T-cell (primary cell): ENCODE results near the gene VAMP8. TPM values are rescaled to one million over a fixed set of nuclear protein-coding genes. Genes with fewer than 3 reads are reported as not detected.

ENCODE experiments used
- ATAC-seq, 4 experiments: fragments of 200-7000 bp in 3 of 4; fragments of 150-1000 bp in 1 of 4; cut with Tn5 transposase; replicated peaks in 1 of 4; 1 replicate in 3 of 4; 2 replicates in 1 of 4; pipeline ENCODE4 v1.10.0; 2021; ENCODE audit warnings: moderate library complexity in 3 of 4, mild to moderate bottlenecking in 2 of 4, moderate number of reproducible peaks in 1 of 4
- CTCF ChIA-PET, 2 donors: fragments of 300-600 bp; sonication (Branson Sonifier 250); formaldehyde crosslinking; loops; one replicate each; lab custom pipeline; 2022; ENCODE audit warnings: antibody characterized with exemption in 2 of 2; lab: Charles Lee
- POLR2A ChIA-PET, 2 donors: fragments of 300-600 bp; sonication (Branson Sonifier 250); formaldehyde crosslinking; loops; one replicate each; lab custom pipeline; 2022; ENCODE audit warnings: antibody characterized with exemption in 2 of 2; lab: Charles Lee
- DNase-seq, 35 experiments: peaks; one replicate each; pipeline versions ENCODE4 v3.0.0 to v3.0.0-alpha.2; 2013 to 2023
- H3K27ac ChIP-seq: one replicate; pipeline ENCODE4 v1.5.1; 2013; ENCODE audit warnings: low read length
- H3K27me3 ChIP-seq, 2 experiments: replicated peaks in 1 of 2; 1 replicate in 1 of 2; 2 replicates in 1 of 2; pipeline versions ENCODE4 v1.6.1 to v1.7.0; 2013; ENCODE audit warnings: low read length in 1 of 2, mixed read lengths in 1 of 2; ENCODE audit not compliant: control insufficient read depth in 2 of 2, insufficient read depth in 2 of 2; ENCODE audit errors: extremely low read depth in 1 of 2
- H3K36me3 ChIP-seq, 2 donors: 1 replicate in 1 of 2; 2 replicates in 1 of 2; pipeline versions ENCODE4 v1.6.1 to v1.7.0; 2013; ENCODE audit warnings: low read length in 1 of 2; ENCODE audit not compliant: control insufficient read depth in 2 of 2, insufficient read depth in 1 of 2; ENCODE audit errors: extremely low read depth in 1 of 2
- H3K4me1 ChIP-seq, 2 experiments: 1 replicate in 1 of 2; 2 replicates in 1 of 2; pipeline versions ENCODE4 v1.6.1 to v1.7.0; 2013; ENCODE audit warnings: low read length in 2 of 2, mixed read lengths in 1 of 2; ENCODE audit not compliant: insufficient read depth in 2 of 2, control insufficient read depth in 1 of 2; ENCODE audit errors: extremely low read depth in 1 of 2
- H3K4me3 ChIP-seq, 2 donors: 1 replicate in 1 of 2; 2 replicates in 1 of 2; pipeline versions ENCODE4 v1.5.1 to v1.7.0; 2013; ENCODE audit warnings: mild to moderate bottlenecking in 2 of 2, low read length in 1 of 2, moderate library complexity in 1 of 2; ENCODE audit not compliant: control insufficient read depth in 1 of 2; ENCODE audit errors: extremely low read depth in 1 of 2
- H3K9me3 ChIP-seq: 2 replicates; pipeline ENCODE4 v1.7.0; 2013
- H3K27ac Mint-ChIP-seq, 2 donors: one replicate each; pipeline ENCODE4 v1.8.0; 2020 to 2021; ENCODE audit warnings: mild to moderate bottlenecking in 2 of 2, mixed read lengths in 2 of 2
- H3K27me3 Mint-ChIP-seq, 2 donors: one replicate each; pipeline ENCODE4 v1.8.0; 2021 to 2022; ENCODE audit warnings: mixed read lengths in 2 of 2
- H3K36me3 Mint-ChIP-seq: one replicate; pipeline ENCODE4 v1.8.0; 2021; ENCODE audit warnings: mixed read lengths
- H3K4me1 Mint-ChIP-seq, 3 donors: one replicate each; pipeline ENCODE4 v1.8.0; 2020 to 2022; ENCODE audit warnings: mixed read lengths in 3 of 3, mild to moderate bottlenecking in 1 of 3
- H3K4me3 Mint-ChIP-seq, 3 donors: one replicate each; pipeline ENCODE4 v1.8.0; 2020 to 2022; ENCODE audit warnings: mild to moderate bottlenecking in 3 of 3, mixed read lengths in 3 of 3, moderate library complexity in 3 of 3
- H3K9me3 Mint-ChIP-seq, 3 donors: one replicate each; pipeline ENCODE4 v1.8.0; 2020 to 2022; ENCODE audit warnings: mixed read lengths in 3 of 3
- WGBS: methylation state at CpG from one replicate; pipeline ENCODE4 v1.1.5; 2013; ENCODE audit warnings: missing lambda C conversion rate; ENCODE audit not compliant: insufficient coverage; 5-methylcytosine and 5-hydroxymethylcytosine counted together
- total RNA-seq, 35 experiments: library from RNA in 6 of 35; stranded (reverse) in 6 of 35; fragments of 120-200 nt in 1 of 35; gene quantifications; one replicate each; pipeline versions ENCODE4 v1.2.1 to v1.2.4 and lab custom pipeline; 2013 to 2026

VAMP8 gene
- total RNA-seq, 5 donors from 2014 or later (not counting 1 experiment from before 2014, with no cell fraction given) = 76.2 to 102 (median 84.5) TPM

- WGBS = 19% methylated on average over 49 of the region's 52 CpGs
- ATAC-seq (peak; percentile 60 to 74 (median 70)), DNase-seq (peak in 17 of 35 experiments; percentile 18 to 70 (median 33))
- H3K27ac Mint-ChIP-seq = peak within 1 kb of the TSS; percentile 96
- no peaks in the 10 kb centered on the region for H3K9me3 ChIP-seq
- no peaks in the 10 kb centered on the region for H3K9me3 Mint-ChIP-seq
- peak within 1 kb of the TSS; percentile 82 for H3K27ac ChIP-seq
- H3K4me1 Mint-ChIP-seq = peaks cover 58 to 72% (median 68%) of the 10 kb centered on the region in 3 donors
- no peaks in the 10 kb centered on the region for H3K27me3 ChIP-seq
- POLR2A ChIA-PET = no interaction called here
- CTCF ChIA-PET = interaction anchor here in 1 of 2 donors (1.0 kb wide), 1 partner anchor 256 kb away, joined by 4 read pairs; the partner anchor contains the start of gene TGOLN2
- H3K4me3 ChIP-seq = peak within 1 kb of the TSS; percentile 68 to 77
- peaks cover 28 to 53% of the 10 kb centered on the region in 2 experiments for H3K4me1 ChIP-seq
- peaks cover 11 to 16% of the 10 kb centered on the region in 2 donors for H3K36me3 ChIP-seq
- H3K27me3 Mint-ChIP-seq = no peaks in the 10 kb centered on the region
- H3K4me3 Mint-ChIP-seq = peak within 1 kb of the TSS; percentile 84 to 88 (median 87)
- H3K36me3 Mint-ChIP-seq = peaks cover 14% of the 10 kb centered on the region
Measured at GRCh38 chr2:85584354-85584856, 7.0 kb downstream of the VAMP8 start, which contains the start of gene VAMP5. TSS of gene VAMP5 (plus strand) at chr2:85584431. CDS start at chr2:85584491, 60 bp downstream.

GRCh38 chr2:85584857-85585780, 7.7 kb downstream of the VAMP8 start:
- peak in 6 of 35 experiments; percentile 7 to 45 (median 24) for DNase-seq
- peak overlapping the region; percentile 68 to 77 for H3K4me3 ChIP-seq
- peaks cover 24 to 46% of the 10 kb centered on the region in 2 experiments for H3K4me1 ChIP-seq
- ChIA-PET POLR2A (interaction anchor here in 1 of 2 donors (0.6 kb wide), 1 partner anchor 10 kb away, joined by 4 read pairs; no protein-coding TSS in a partner anchor), CTCF (no interaction called here)
- peaks cover 9 to 16% of the 10 kb centered on the region in 2 donors for H3K36me3 ChIP-seq
- Mint-ChIP-seq H3K9me3 (no peaks in the 10 kb centered on the region), H3K36me3 (peaks cover 14% of the 10 kb centered on the region), H3K4me3 (peak overlapping the region; percentile 84 to 88 (median 87)), H3K4me1 (peaks cover 55 to 69% (median 63%) of the 10 kb centered on the region in 3 donors), H3K27ac (peak overlapping the region; percentile 95), H3K27me3 (no peaks in the 10 kb centered on the region)
- WGBS = 22% methylated on average over 3 of the region's 9 CpGs
- H3K27me3 ChIP-seq = no peaks in the 10 kb centered on the region
- no peaks in the 10 kb centered on the region for H3K9me3 ChIP-seq
- ATAC-seq = peak; percentile 58 to 61 (median 60)
- peak overlapping the region; percentile 45 for H3K27ac ChIP-seq

DNA sequence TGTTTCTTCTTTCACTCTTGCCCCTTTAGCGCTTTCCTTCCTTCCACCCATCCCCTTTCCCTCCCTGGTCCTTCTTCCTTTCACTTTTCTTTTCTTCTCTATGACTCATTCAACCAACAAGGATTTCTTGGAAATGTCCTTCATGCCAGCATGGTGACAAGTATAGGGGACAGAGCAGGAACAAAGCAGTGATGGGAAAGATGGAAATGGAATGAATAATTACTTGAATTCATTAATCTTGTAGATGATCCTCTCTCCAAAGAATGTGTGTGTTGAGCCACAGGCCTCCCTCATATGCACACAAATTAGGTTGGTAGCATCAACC, 8.4 kb downstream of the VAMP8 start:
- H3K27me3 Mint-ChIP-seq = no peaks in the 10 kb centered on the region

DNA sequence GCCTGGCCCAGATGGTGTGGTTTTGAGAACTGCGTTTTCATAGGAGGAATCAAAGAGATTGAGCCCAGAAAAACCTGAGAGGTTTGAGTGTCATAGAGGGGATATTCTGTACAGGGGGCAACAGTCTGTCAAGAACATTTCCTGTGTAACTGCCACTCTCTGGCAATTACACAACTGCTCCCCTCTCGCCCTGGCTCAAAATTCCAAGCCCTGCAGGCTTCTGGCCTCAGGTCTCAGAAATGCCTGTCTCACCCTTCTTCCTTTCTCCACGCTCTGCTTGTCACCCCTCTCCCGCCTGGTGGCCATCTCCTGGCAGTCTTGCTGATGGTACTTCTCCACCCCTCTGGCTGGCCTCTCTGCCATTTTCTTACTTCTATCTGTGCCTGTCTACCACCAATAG, 10.8 kb downstream of the VAMP8 start:
- WGBS = 95% methylated on average over 3 of the region's 4 CpGs
- POLR2A ChIA-PET = no interaction called here
- CTCF ChIA-PET = interaction anchor here in 1 of 2 donors (0.9 kb wide), 1 partner anchor 23 kb away, joined by 5 read pairs; the partner anchor contains the start of gene C2orf68
- H3K27ac Mint-ChIP-seq = peak overlapping the region; percentile 22 to 65
- DNase-seq (no peak), ATAC-seq (no peak)
- H3K27me3 Mint-ChIP-seq = no peaks in the 10 kb centered on the region
- peaks cover 45 to 55% (median 54%) of the 10 kb centered on the region in 3 donors for H3K4me1 Mint-ChIP-seq
- H3K9me3 Mint-ChIP-seq = no peaks in the 10 kb centered on the region
- H3K4me1 ChIP-seq = peaks cover 24 to 34% of the 10 kb centered on the region in 2 experiments
- no peak overlapping the region for H3K4me3 ChIP-seq
- H3K27ac ChIP-seq = no peak overlapping the region
- H3K4me3 Mint-ChIP-seq = peak overlapping the region in 1 of 3 donors; percentile 14
- H3K36me3 Mint-ChIP-seq = no peaks in the 10 kb centered on the region
- H3K27me3 ChIP-seq = no peaks in the 10 kb centered on the region
- H3K9me3 ChIP-seq = no peaks in the 10 kb centered on the region
- H3K36me3 ChIP-seq = no peaks in the 10 kb centered on the region

More for the DNA sequence above, 8.4 kb downstream of the VAMP8 start:
- Histone ChIP-seq H3K27me3 (no peaks in the 10 kb centered on the region), H3K36me3 (peaks cover 6 to 16% of the 10 kb centered on the region in 2 donors), H3K9me3 (no peaks in the 10 kb centered on the region), H3K4me1 (peaks cover 24 to 43% of the 10 kb centered on the region in 2 experiments), H3K27ac (peak overlapping the region; percentile 45), H3K4me3 (no peak overlapping the region)
- peaks cover 14% of the 10 kb centered on the region for H3K36me3 Mint-ChIP-seq
- CTCF ChIA-PET = no interaction called here
- H3K4me1 Mint-ChIP-seq = peaks cover 55 to 69% (median 66%) of the 10 kb centered on the region in 3 donors
- peak overlapping the region; percentile 95 for H3K27ac Mint-ChIP-seq
- POLR2A ChIA-PET = interaction anchor here in 1 of 2 donors (0.6 kb wide), 1 partner anchor 9 kb away, joined by 4 read pairs; no protein-coding TSS in a partner anchor
- no peak for ATAC-seq
- no peaks in the 10 kb centered on the region for H3K9me3 Mint-ChIP-seq
- no peak for DNase-seq
- peak overlapping the region; percentile 84 to 88 (median 87) for H3K4me3 Mint-ChIP-seq
- no CpG with 5 or more reads among the region's 1 CpG for WGBS

DNA sequence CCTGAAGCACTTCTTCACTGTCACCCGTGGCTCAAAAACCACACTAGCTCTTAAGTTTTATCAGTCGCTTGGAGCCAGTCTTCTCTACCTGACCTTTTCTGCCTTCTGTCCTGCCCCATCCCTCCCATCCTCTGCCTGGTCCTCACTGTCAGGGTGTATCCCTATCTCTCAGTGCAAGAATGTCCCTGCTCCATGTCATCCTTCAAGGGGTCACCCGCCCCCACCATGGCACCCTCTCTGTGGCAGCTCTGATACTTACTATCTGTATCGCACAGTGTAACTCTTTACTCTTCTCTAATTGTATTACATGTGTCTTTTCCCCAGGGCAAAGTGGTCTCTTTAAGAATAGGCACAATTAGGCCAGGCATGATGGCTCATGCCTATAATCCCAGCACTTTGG, 11.3 kb downstream of the VAMP8 start:
- no peak for DNase-seq
- Mint-ChIP-seq H3K4me3 (peak overlapping the region in 1 of 3 donors; percentile 14), H3K36me3 (no peaks in the 10 kb centered on the region), H3K4me1 (peaks cover 41 to 51% (median 50%) of the 10 kb centered on the region in 3 donors), H3K9me3 (no peaks in the 10 kb centered on the region), H3K27me3 (no peaks in the 10 kb centered on the region), H3K27ac (peak overlapping the region; percentile 31 to 65)
- 85% methylated on average over 4 of the region's 4 CpGs for WGBS
- no peak overlapping the region for H3K4me3 ChIP-seq
- H3K4me1 ChIP-seq = peaks cover 20 to 30% of the 10 kb centered on the region in 2 experiments
- H3K27ac ChIP-seq = no peak overlapping the region
- no peaks in the 10 kb centered on the region for H3K36me3 ChIP-seq
- H3K9me3 ChIP-seq = no peaks in the 10 kb centered on the region
- no peaks in the 10 kb centered on the region for H3K27me3 ChIP-seq
- no peak for ATAC-seq
- ChIA-PET CTCF (no interaction called here), POLR2A (no interaction called here)

DNA sequence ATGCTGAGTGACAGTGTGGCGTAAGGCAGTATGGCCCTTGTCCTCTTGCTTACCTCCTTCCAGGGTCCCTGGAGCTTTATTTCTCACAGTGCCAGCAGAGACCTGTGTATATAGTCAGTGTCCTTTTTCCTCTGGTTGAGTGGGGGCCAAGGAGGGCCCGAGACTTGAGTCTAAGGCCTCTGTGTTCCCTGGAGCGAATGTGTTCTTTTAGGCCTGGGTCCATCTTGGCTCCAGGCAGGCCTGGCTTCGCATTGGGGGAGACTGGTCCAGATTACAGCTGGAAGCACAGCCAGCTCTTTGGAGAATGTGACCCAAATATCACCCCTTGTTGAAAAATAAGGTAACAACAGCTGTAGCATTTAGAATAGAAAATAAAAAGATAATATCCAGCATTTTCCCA, 11.8 kb downstream of the VAMP8 start:
- Histone ChIP-seq H3K4me3 (no peak overlapping the region), H3K27ac (no peak overlapping the region), H3K9me3 (no peaks in the 10 kb centered on the region), H3K4me1 (peaks cover 16 to 26% of the 10 kb centered on the region in 2 experiments), H3K27me3 (no peaks in the 10 kb centered on the region), H3K36me3 (no peaks in the 10 kb centered on the region)
- CTCF ChIA-PET = no interaction called here
- 100% methylated on average over 3 of the region's 4 CpGs for WGBS
- Mint-ChIP-seq H3K4me1 (peaks cover 41 to 51% (median 48%) of the 10 kb centered on the region in 3 donors), H3K9me3 (no peaks in the 10 kb centered on the region), H3K36me3 (no peaks in the 10 kb centered on the region), H3K27ac (no peak overlapping the region), H3K4me3 (no peak overlapping the region), H3K27me3 (no peaks in the 10 kb centered on the region)
- POLR2A ChIA-PET = no interaction called here
- ATAC-seq (no peak), DNase-seq (no peak)
